ENCODE measurements around the gene NFIX. TPM values are rescaled to one million over a fixed set of nuclear protein-coding genes. Genes with fewer than 3 reads are reported as not detected.

NFIX gene
- total and polyA plus RNA-seq, 9 of the 15 experiments (the other 6 are each of a cell fraction or from before 2014, with no cell fraction given) = 0.28 to 26.8 (median 5.4) TPM

DNA sequence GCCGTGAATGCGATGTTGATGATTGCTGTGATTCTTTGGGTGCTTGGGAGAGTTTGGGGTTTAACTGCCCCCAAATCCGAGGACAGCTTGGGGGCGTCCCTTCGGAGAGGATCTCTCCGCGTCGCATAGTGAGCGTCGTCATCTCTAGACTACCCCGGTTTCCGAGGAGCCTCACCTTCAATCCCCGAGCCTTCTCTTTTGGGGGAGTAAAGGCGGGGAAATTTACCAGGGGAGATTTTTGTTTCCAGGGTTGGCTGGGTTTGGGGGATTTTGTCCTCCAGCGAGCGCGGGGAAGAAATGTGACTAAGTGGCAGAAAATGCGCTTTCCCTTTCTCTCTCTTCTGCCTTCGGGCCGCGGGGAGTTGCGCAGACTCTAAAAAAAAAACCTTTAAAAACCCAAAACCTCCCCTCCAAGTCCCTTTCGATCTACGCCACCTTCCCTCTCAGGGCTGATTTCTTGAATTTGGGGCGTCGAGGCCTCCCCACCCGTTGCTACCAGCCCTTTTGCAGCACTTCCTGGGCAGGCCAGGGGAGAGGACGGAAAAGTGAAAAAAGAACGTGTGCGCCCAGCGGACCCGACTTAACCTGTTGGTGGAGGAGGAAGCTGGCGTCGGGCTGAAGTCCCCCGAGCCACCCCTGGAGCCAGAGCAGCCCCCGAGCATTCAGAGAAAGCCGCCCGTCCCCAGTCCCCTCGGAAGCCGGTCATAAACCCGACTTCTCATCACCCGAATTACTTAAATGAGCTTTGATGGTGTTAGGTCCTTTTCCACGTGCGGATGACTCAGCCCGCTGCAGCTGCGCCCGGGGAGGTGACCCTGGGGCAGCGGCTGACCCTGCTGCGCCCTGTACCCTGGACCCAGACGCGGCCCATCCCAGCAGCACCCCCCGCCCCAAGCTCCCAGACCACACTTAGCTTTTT lies 17.7 kb downstream of the NFIX start:
- FAIRE-seq (peak; percentile 63), ATAC-seq (peak; percentile 61), DNase-seq (ENCODE audit: extremely low read depth in 1 of 4, low spot score in 3 of 4) (peak; percentile 65 to 80 (median 72))
- intact Hi-C loops (cut with micrococcal nuclease) = no loop called here
- no TSS peak for BruUV-seq (replicated peaks)
- ChIA-PET CTCF (ENCODE audit: low intra/inter-chr PET ratio) (no interaction called here), POLR2A (interaction anchor here (0.5 to 1.7 kb wide), 6 partner anchors 8 to 182 kb away, joined by 3 to 5 read pairs (median 4); no protein-coding TSS in a partner anchor)
- in situ Hi-C loops (cut with MboI) = no loop called here
- Histone ChIP-seq H2AFZ (ENCODE audit: low read depth, low read length) (peak overlapping the region; percentile 74), H3K4me3 (no peak overlapping the region), H3K27ac (ENCODE audit: extremely low read depth, low read depth, low read length) (peak overlapping the region; percentile 72; the same call in 2 of the 3 replicates), H3K9me1 (ENCODE audit: control insufficient read depth, insufficient read depth, low read length) (no peaks in the 10 kb centered on the region), H3K9me3 (replicated peaks; ENCODE audit: control insufficient read depth, insufficient read depth, low read depth, low read length) (no peaks in the 10 kb centered on the region), H3K9ac (ENCODE audit: insufficient read depth in 1 of 2, low read depth in 2 of 2, low read length in 2 of 2) (peak overlapping the region; percentile 23 to 82; a peak in 3 of 4 replicates), H3K27me3 (ENCODE audit: control insufficient read depth in 2 of 2, insufficient read depth in 2 of 2, low read length in 2 of 2) (no peaks in the 10 kb centered on the region), H4K20me1 (replicated peaks; ENCODE audit: control insufficient read depth, insufficient read depth, low read length) (no peaks in the 10 kb centered on the region), H3K4me1 (replicated peaks in 1 of 2; ENCODE audit: control insufficient read depth in 2 of 2, insufficient read depth in 2 of 2, low read length in 2 of 2) (peaks cover 34 to 80% of the 10 kb centered on the region in 2 experiments), H3K36me3 (ENCODE audit: control insufficient read depth, insufficient read depth, low read length) (no peaks in the 10 kb centered on the region; the same call in 1 of the 3 replicates), H3K79me2 (ENCODE audit: control insufficient read depth, insufficient read depth, low read length) (peaks cover 51% of the 10 kb centered on the region), H3K4me2 (ENCODE audit: insufficient read depth, low read length) (peak overlapping the region; percentile 34)
- WGBS (ENCODE audit: insufficient coverage, low coverage, missing lambda C conversion rate) = 49% methylated on average over 42 of the region's 52 CpGs
- TF ChIP-seq NR2C2 (CRISPR knock-in tag; IDR thresholded peaks at IDR 0.05) (no peak), NR2C2 (tag; IDR thresholded peaks at IDR 0.05) (peak; percentile 75), LEF1 (IDR thresholded peaks at IDR 0.05) (no peak), RBM39 (optimal IDR thresholded peaks at IDR 0.05; ENCODE audit: low read depth, low read length) (no peak), NEUROD1 (IDR thresholded peaks at IDR 0.05; ENCODE audit: borderline replicate concordance, low read depth, low read length, partially characterized antibody) (peak; percentile 14), CHCHD3 (CRISPR knock-in tag; IDR thresholded peaks at IDR 0.05) (no peak), RB1 (IDR thresholded peaks at IDR 0.05; ENCODE audit: low read depth) (no peak), BHLHE40 (IDR thresholded peaks at IDR 0.05; ENCODE audit: low read length) (peak; percentile 94), L3MBTL2 (IDR thresholded peaks at IDR 0.05) (peak; percentile 91), CHD2 (IDR thresholded peaks at IDR 0.05; ENCODE audit: low read depth, low read length) (no peak)
- TF ChIP-seq, protein P1, sequence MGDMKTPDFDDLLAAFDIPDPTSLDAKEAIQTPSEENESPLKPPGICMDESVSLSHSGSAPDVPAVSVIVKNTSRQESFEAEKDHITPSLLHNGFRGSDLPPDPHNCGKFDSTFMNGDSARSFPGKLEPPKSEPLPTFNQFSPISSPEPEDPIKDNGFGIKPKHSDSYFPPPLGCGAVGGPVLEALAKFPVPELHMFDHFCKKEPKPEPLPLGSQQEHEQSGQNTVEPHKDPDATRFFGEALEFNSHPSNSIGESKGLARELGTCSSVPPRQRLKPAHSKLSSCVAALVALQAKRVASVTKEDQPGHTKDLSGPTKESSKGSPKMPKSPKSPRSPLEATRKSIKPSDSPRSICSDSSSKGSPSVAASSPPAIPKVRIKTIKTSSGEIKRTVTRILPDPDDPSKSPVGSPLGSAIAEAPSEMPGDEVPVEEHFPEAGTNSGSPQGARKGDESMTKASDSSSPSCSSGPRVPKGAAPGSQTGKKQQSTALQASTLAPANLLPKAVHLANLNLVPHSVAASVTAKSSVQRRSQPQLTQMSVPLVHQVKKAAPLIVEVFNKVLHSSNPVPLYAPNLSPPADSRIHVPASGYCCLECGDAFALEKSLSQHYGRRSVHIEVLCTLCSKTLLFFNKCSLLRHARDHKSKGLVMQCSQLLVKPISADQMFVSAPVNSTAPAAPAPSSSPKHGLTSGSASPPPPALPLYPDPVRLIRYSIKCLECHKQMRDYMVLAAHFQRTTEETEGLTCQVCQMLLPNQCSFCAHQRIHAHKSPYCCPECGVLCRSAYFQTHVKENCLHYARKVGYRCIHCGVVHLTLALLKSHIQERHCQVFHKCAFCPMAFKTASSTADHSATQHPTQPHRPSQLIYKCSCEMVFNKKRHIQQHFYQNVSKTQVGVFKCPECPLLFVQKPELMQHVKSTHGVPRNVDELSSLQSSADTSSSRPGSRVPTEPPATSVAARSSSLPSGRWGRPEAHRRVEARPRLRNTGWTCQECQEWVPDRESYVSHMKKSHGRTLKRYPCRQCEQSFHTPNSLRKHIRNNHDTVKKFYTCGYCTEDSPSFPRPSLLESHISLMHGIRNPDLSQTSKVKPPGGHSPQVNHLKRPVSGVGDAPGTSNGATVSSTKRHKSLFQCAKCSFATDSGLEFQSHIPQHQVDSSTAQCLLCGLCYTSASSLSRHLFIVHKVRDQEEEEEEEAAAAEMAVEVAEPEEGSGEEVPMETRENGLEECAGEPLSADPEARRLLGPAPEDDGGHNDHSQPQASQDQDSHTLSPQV (IDR thresholded peaks at IDR 0.05) = peak; percentile 80
- TF ChIP-seq, protein P2, sequence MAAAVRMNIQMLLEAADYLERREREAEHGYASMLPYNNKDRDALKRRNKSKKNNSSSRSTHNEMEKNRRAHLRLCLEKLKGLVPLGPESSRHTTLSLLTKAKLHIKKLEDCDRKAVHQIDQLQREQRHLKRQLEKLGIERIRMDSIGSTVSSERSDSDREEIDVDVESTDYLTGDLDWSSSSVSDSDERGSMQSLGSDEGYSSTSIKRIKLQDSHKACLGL (CRISPR knock-in tag; IDR thresholded peaks at IDR 0.05; ENCODE audit: borderline replicate concordance, poor library complexity, severe bottlenecking) = no peak
- TF ChIP-seq, protein P3, sequence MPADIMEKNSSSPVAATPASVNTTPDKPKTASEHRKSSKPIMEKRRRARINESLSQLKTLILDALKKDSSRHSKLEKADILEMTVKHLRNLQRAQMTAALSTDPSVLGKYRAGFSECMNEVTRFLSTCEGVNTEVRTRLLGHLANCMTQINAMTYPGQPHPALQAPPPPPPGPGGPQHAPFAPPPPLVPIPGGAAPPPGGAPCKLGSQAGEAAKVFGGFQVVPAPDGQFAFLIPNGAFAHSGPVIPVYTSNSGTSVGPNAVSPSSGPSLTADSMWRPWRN (IDR thresholded peaks at IDR 0.05; ENCODE audit: low read depth) = no peak
- TF ChIP-seq, protein P4, sequence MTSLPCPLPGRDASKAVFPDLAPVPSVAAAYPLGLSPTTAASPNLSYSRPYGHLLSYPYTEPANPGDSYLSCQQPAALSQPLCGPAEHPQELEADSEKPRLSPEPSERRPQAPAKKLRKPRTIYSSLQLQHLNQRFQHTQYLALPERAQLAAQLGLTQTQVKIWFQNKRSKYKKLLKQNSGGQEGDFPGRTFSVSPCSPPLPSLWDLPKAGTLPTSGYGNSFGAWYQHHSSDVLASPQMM (CRISPR knock-in tag; IDR thresholded peaks at IDR 0.05) = no peak
